Skin of body (tissue), 3 donors: ENCODE measurements around the gene INS. TPM values are rescaled to one million over a fixed set of nuclear protein-coding genes. Genes with fewer than 3 reads are reported as not detected.

Experiments used
- DNase-seq: peaks from one replicate; lab custom pipeline; 2025; lab: John Stamatoyannopoulos, UW
- small RNA-seq: library from RNA; depleted of rRNA; stranded (forward); fragments of <200 nt; gene quantifications from one replicate; pipeline ENCODE3, GENCODE V24; 2014; ENCODE audit warnings: low replicate concordance
- total RNA-seq: library from RNA; depleted of rRNA; stranded (reverse); fragments of >200 nt; gene quantifications from one replicate; pipeline ENCODE4 v1.2.3, GENCODE V29; 2014

The INS gene
- total RNA-seq, 1 donor from 2014 or later = not detected

DNA sequence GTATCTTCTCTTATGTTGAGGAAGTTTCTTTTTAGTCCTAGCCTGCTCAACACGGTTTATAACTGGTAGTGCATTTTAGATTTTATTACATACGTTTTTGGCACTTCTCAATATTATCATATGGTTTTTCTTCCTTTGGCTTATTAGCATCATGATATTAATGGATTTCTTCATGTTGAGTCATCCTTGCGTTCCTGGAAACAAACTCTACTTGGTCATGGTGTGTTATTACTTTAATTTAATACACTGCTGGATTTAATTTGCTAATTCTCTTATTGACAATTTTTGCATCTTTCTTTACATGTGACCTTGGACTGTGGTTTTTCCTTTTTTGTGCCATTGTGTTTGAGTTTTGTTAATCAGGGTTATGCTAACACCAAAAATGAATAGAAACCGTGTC is 42.3 kb downstream of the INS start:
- DNase-seq = peak; percentile 65

DNA sequence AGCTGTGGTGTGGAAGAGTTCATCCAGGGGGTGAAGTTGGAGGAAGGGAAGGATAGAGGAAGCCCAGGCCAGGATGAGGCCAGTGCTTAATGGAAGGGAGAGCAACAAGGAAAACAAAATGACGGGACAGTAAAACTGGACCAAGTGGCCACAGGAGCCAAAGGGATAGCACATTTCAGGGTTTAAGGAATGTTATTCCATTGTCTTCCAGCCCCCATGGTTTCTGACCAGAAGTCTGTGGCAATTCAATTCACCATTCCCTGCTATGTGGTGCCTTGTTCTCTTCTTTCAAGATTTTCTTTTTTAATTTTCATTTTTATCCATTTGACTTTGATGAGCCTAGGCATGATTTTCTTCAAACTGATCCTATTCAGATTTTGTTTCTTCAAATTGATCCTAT is 44.3 kb downstream of the INS start:
- DNase-seq = no peak

GRCh38 chr11:2115308-2115707 is 45.7 kb downstream of the INS start:
- DNase-seq = no peak

DNA sequence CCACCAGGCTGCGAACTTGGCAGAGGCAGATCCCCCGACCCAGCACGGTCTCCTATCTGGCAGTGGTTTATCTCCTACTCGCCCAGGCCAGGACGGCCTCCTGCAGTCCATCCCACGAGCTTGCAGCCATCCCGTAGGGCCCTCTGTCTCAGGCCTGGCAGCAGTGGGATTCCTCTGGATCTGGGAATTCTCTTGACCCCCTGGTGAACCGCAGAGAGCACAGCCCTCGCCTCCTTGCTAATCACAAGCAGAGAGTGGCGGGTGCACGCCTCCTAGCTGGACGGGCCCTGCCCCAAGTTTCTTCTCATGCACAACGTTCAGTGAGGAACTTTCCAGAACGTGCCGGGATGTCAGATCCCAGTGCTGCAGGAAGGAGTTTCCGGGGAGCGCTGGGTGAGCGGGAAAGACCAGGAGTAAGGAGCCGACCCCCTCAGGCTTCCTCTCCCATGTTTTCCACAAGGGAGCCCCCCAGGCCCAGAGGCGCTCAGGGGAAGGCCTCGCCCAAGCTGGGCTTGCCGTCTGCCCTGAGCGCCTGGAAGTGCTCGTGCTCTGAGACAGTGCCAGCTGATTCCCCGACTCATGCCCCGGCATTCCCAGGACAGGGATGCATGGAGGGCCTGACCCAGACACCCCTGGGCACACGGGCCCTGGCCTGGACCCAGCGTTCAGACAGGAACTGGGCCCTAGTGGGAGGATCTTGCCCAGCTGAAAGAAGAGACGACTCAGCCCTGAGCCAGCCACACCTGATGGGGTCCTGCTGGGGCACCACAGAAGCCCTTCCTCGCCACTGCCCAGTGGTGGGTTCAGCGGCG is 46.4 kb downstream of the INS start:
- DNase-seq = no peak

DNA sequence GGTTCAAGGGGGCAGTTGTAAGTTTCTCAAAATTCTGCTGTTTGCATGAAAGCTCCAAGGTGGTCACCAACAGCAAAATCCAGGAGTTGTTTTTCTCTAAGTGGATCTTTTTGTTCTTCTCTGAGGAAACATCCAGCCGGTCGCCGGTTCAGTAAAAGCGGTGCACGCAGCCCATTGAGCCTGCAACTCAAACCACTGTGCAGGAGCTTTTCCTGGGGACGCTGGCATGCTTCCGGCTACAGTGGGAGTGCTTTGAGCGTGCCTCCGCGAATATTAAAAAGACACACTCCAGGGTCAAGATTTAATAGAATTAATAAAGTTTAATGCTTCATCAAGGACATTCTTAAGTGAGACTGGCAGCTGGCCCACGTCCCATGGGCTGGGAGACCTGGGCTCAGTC is 47.2 kb downstream of the INS start:
- DNase-seq = no peak

DNA sequence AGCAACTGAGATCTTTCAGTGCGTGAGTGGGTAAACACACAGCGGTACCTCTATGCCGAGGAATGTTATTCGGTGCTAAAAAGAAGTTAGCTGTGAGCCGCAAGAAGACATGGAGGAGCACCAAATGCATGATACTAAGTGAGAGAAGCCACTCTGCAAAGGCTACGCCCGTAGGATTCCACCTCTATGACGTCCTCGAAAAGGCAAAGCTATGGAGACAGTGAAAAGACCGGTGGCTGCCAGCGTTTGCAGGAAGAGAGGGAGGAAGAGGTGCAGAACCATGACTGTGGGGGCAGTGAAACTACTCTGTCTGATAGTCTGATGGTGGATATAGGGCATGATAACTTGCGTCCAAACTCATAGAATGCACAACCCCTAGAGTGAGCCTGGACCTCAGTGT is 50.5 kb downstream of the INS start:
- DNase-seq = no peak

Small RNA genes within 50 kb of the gene (small RNA-seq; reads per million reads assigned to genes)
- gene MIR4686 (not detected), gene MIR483 (31.3 reads per million, percentile 95 among the genes with 10 or more reads in this experiment)

Other genes with a start within 250 kb of the INS start
- gene TNNT3, start 241.5 kb downstream of the INS start, total RNA-seq = 428 TPM
- gene MRPL23, start 213.9 kb downstream of the INS start, total RNA-seq = 20.5 TPM
- gene H19, start 163.4 kb downstream of the INS start, total RNA-seq = 7,961 TPM
- 467 TPM for gene IGF2, start 21.8 kb downstream of the INS start, total RNA-seq
- 0.30 TPM for gene TH, start 10.6 kb upstream of the INS start, total RNA-seq
- gene ASCL2, start 109.4 kb upstream of the INS start, total RNA-seq = 1.7 TPM
- gene C11orf21, start 140.7 kb upstream of the INS start, total RNA-seq = 2.0 TPM
- 1.2 TPM for gene TSPAN32, start 140.8 kb upstream of the INS start, total RNA-seq
- gene CD81, start 216.1 kb upstream of the INS start, total RNA-seq = 299 TPM
- gene TSSC4, start 239.5 kb upstream of the INS start, total RNA-seq = 18.1 TPM